Cardiac muscle cell (in vitro differentiated cells and primary cell): ENCODE measurements around the gene IL2RG. TPM values are rescaled to one million over a fixed set of nuclear protein-coding genes. Genes with fewer than 3 reads are reported as not detected.

Experiments used
- DNase-seq, 2 donors: peaks; one replicate each; pipeline versions ENCODE4 v3.0.0 to v3.0.0-alpha.2; 2010 to 2017; ENCODE audit warnings: low read depth in 1 of 2, low spot score in 1 of 2
- H3K27ac ChIP-seq: fragments of 200-600 bp; sonication (generic); 2 replicates; pipeline ENCODE4 v1.5.1; 2016
- H3K27me3 ChIP-seq: fragments of 200-600 bp; sonication (generic); 2 replicates; pipeline ENCODE4 v1.6.0; 2016; ENCODE audit warnings: control low read depth
- H3K36me3 ChIP-seq: fragments of 200-600 bp; sonication (generic); 2 replicates; pipeline ENCODE4 v1.5.1; 2016; ENCODE audit warnings: control low read depth
- H3K4me1 ChIP-seq: fragments of 200-600 bp; sonication (generic); 2 replicates; pipeline ENCODE4 v1.8.1; 2017; ENCODE audit warnings: low read depth, mild to moderate bottlenecking, mixed run types
- H3K4me3 ChIP-seq: fragments of 200-600 bp; sonication (generic); 2 replicates; pipeline ENCODE4 v1.5.1; 2016; ENCODE audit warnings: mild to moderate bottlenecking
- H3K9me3 ChIP-seq: fragments of 200-600 bp; sonication (generic); 2 replicates; pipeline ENCODE4 v1.5.1; 2017; ENCODE audit warnings: low read depth, mild to moderate bottlenecking, control low read depth
- polyA plus RNA-seq: library from polyadenylated mRNA; unstranded; fragments of >200 nt; fragmentation: Nextera tagmentation; extraction: Ambion mirVana; gene quantifications from 2 replicates; pipeline ENCODE4 v1.2.1, GENCODE V29; 2016
- total RNA-seq: library from RNA; depleted of rRNA; stranded (reverse); fragments of >200 nt; gene quantifications from 2 replicates; pipeline ENCODE4 v1.2.3, GENCODE V29; 2016
- TF ChIP-seq, protein P1 (sequence below): IDR thresholded peaks from 2 replicates; pipeline ENCODE4 v1.5.1; 2012; ENCODE audit warnings: low read depth, mild to moderate bottlenecking, low read length

Gene IL2RG
- total and polyA plus RNA-seq, 2 experiments from 2014 or later: not detected

DNA sequence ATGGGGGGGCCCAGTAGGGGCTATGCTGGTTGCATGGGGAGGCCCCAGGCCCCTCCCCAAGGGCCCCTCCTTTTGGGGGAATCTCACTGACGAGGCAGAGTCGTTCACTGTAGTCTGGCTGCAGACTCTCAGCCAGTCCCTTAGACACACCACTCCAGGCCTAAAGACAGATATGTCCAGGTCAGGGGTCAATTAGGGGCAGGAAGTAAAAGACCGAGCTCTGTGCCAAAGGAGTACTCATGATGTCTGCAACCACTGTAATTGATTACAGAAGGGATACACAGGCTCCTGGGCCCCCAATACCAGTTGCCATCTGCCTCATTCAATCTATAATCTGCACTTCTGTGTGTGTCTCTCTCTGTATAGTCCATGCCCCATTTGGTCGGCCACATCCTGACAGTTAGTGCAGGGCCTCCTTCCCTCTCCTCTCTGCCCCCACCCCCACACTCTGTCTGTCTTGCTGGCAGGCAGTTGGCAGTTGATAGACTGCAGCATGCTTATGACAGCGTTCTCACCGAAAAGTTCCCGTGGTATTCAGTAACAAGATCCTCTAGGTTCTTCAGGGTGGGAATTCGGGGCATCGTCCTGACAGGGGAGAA lies 3.5 kb downstream of the IL2RG start:
- Histone ChIP-seq H3K4me1 (peaks cover 29% of the 10 kb centered on the region), H3K27me3 (no peaks in the 10 kb centered on the region), H3K9me3 (no peaks in the 10 kb centered on the region), H3K4me3 (no peak overlapping the region), H3K27ac (peak overlapping the region; percentile 88), H3K36me3 (no peaks in the 10 kb centered on the region)
- TF ChIP-seq, protein P1, sequence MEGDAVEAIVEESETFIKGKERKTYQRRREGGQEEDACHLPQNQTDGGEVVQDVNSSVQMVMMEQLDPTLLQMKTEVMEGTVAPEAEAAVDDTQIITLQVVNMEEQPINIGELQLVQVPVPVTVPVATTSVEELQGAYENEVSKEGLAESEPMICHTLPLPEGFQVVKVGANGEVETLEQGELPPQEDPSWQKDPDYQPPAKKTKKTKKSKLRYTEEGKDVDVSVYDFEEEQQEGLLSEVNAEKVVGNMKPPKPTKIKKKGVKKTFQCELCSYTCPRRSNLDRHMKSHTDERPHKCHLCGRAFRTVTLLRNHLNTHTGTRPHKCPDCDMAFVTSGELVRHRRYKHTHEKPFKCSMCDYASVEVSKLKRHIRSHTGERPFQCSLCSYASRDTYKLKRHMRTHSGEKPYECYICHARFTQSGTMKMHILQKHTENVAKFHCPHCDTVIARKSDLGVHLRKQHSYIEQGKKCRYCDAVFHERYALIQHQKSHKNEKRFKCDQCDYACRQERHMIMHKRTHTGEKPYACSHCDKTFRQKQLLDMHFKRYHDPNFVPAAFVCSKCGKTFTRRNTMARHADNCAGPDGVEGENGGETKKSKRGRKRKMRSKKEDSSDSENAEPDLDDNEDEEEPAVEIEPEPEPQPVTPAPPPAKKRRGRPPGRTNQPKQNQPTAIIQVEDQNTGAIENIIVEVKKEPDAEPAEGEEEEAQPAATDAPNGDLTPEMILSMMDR: no peak
- DNase-seq: peak; percentile 4 to 57

DNA sequence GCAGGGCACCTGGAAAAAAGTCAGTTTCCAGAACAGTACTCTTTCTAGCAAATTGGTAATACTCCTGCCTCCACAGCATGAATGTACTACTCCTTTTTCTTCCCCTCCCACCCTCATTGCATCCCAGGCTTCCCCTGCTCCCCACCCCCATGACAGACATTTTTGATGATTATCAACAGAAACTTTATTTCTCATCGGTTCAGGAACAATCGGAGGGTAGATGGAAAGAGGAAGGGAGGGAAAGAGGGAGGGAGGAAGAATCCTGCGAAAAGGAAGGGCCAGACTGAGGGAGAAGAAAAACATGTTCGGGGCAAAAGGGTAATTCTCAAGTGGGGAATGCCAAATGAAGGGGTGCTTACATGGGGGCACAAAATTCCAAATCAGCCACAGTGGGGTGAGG lies 4.1 kb downstream of the IL2RG start:
- no peak for DNase-seq
- Histone ChIP-seq H3K4me1 (peaks cover 34% of the 10 kb centered on the region), H3K27me3 (no peaks in the 10 kb centered on the region), H3K36me3 (no peaks in the 10 kb centered on the region), H3K4me3 (no peak overlapping the region), H3K9me3 (no peaks in the 10 kb centered on the region), H3K27ac (peak overlapping the region; percentile 88)
- TF ChIP-seq, protein P1: no peak

DNA sequence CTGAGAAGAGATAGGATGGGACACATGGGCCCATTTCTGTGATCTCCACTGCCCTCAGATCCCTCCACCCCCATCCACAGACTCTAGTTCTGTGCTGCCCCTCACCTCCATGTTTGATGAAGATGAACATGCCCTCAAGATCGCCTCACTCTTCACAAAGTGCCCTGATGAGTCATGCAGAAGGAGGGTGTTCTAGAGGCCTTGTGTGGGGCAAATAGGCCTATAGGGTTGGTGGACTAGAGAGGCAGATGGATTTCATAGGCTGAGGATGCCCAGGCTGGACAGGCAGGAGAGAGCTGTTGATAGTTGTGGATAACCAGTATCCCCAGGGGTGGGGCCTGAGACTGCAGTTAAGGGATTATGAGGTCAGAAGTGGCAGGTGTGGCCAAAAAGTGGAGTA lies 5.0 kb downstream of the IL2RG start, which contains the start of gene CXorf65:
Gene CXorf65 (minus strand): TSS at position 314 of the 400 bp plus-strand sequence. CDS start 184 bp downstream, at position 130.
- Histone ChIP-seq H3K27me3 (no peaks in the 10 kb centered on the region), H3K4me1 (peaks cover 34% of the 10 kb centered on the region), H3K36me3 (no peaks in the 10 kb centered on the region), H3K9me3 (no peaks in the 10 kb centered on the region), H3K4me3 (no peak within 1 kb of the TSS), H3K27ac (peak within 1 kb of the TSS; percentile 88)
- DNase-seq: no peak
- TF ChIP-seq, protein P1: no peak

DNA sequence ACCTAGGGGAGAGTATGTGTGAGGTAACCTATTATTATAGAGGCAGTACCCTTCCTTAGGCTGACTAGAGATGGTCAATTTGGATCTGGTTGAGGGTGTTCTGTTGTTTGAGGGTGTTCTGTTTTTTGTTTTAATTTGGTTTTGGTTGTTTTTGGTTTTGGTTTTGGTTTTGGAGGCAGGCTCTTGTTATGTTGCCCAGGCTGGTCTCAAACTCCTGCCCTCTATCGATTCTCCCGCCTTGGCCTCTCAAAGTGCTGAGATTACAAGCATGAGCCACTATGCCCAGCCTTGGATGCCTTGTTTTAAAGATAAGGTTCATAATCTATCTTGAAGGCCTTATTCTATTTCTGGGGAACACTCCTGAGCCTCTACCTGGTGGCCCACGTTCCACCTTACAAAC lies 5.7 kb downstream of the IL2RG start:
- no peak overlapping the region for H3K4me3 ChIP-seq
- H3K4me1 ChIP-seq: peaks cover 34% of the 10 kb centered on the region
- no peaks in the 10 kb centered on the region for H3K36me3 ChIP-seq
- TF ChIP-seq, protein P1: no peak
- no peak for DNase-seq
- no peaks in the 10 kb centered on the region for H3K9me3 ChIP-seq
- H3K27ac ChIP-seq: no peak overlapping the region
- no peaks in the 10 kb centered on the region for H3K27me3 ChIP-seq

- Histone ChIP-seq H3K9me3 (no peaks in the 10 kb centered on the region), H3K4me3 (no peak overlapping the region), H3K27ac (peak overlapping the region; percentile 91), H3K36me3 (no peaks in the 10 kb centered on the region), H3K4me1 (peaks cover 36% of the 10 kb centered on the region), H3K27me3 (no peaks in the 10 kb centered on the region)
- peak; percentile 9 to 42 for DNase-seq
- TF ChIP-seq, protein P1: no peak
These were observed 8.0 kb downstream of the IL2RG start for GRCh38 chrX:71103110-71103983.
